HepG2 (cell line): ENCODE data around the gene SLC26A2. TPM values are rescaled to one million over a fixed set of nuclear protein-coding genes. Genes with fewer than 3 reads are reported as not detected.

Experiments used
- CBX5 ChIP-seq: sonication (generic); formaldehyde crosslinking; IDR thresholded peaks from 2 replicates; pipeline ENCODE4 v1.4.0; 2020; ENCODE audit warnings: missing genetic modification reagents, borderline replicate concordance
- HBP1 ChIP-seq: IDR thresholded peaks from 2 replicates; pipeline ENCODE4 v1.6.1; 2016; ENCODE audit warnings: low read depth, control low read depth
- HCFC1 ChIP-seq: fragments of 150-350 bp; IDR thresholded peaks from 2 replicates; pipeline ENCODE4 v1.6.1; 2014; ENCODE audit warnings: low read depth, low read length
- HMGXB4 ChIP-seq, 2 experiments: sonication (generic) in 1 of 2; formaldehyde crosslinking in 1 of 2; IDR thresholded peaks; 2 replicates each; pipeline versions ENCODE4 v1.4.0 to v1.6.1; 2018 to 2020; ENCODE audit warnings: missing genetic modification reagents in 2 of 2, borderline replicate concordance in 1 of 2, low read depth in 1 of 2, mild to moderate bottlenecking in 1 of 2, missing biosample characterization in 1 of 2
- MNT ChIP-seq: fragments of 450-650 bp; IDR thresholded peaks from 2 replicates; pipeline ENCODE4 v1.6.1; 2016
- NFKB2 ChIP-seq: sonication (generic); formaldehyde crosslinking; IDR thresholded peaks from 2 replicates; pipeline ENCODE4 v1.4.0; 2020; ENCODE audit warnings: missing genetic modification reagents, borderline replicate concordance
- ONECUT2 ChIP-seq: sonication (generic); formaldehyde crosslinking; IDR thresholded peaks from 2 replicates; pipeline ENCODE4 v1.4.0; 2020; ENCODE audit warnings: missing genetic modification reagents
- PHF8 ChIP-seq: sonication (generic); formaldehyde crosslinking; IDR thresholded peaks from 2 replicates; pipeline ENCODE4 v1.5.0; 2020; ENCODE audit warnings: missing genetic modification reagents
- PLRG1 ChIP-seq: fragments of 450-650 bp; conservative IDR thresholded peaks from 2 replicates; pipeline ENCODE4 v1.6.1; 2016
- PPARG ChIP-seq: conservative IDR thresholded peaks from 2 replicates; pipeline ENCODE4 v1.6.1; 2016; ENCODE audit warnings: missing biosample characterization, missing genetic modification reagents
- RARG ChIP-seq: sonication (generic); formaldehyde crosslinking; IDR thresholded peaks from 2 replicates; pipeline ENCODE4 v1.4.0; 2020; ENCODE audit warnings: low read depth, mild to moderate bottlenecking, missing genetic modification reagents
- TARDBP ChIP-seq: sonication (generic); formaldehyde crosslinking; IDR thresholded peaks from 2 replicates; pipeline ENCODE4 v1.8.0; 2022; ENCODE audit warnings: mild to moderate bottlenecking, missing genetic modification reagents
- TCF12 ChIP-seq, 2 experiments: fragments of 450-650 bp in 1 of 2; sonication (generic) in 1 of 2; formaldehyde crosslinking in 1 of 2; IDR thresholded peaks; 2 replicates each; pipeline versions ENCODE4 v1.6.1 to v1.8.0; 2017 to 2022; ENCODE audit warnings: antibody characterized with exemption in 1 of 2, mild to moderate bottlenecking in 1 of 2, missing genetic modification reagents in 1 of 2, moderate library complexity in 1 of 2
- TFDP1 ChIP-seq: IDR thresholded peaks from 2 replicates; pipeline ENCODE4 v1.6.1; 2016; ENCODE audit warnings: missing compliant biosample characterization, missing genetic modification reagents, borderline replicate concordance
- ZFP1 ChIP-seq: IDR thresholded peaks from 2 replicates; pipeline ENCODE4 v1.6.1; 2016
- ZMYM3 ChIP-seq: sonication (generic); formaldehyde crosslinking; IDR thresholded peaks from 2 replicates; pipeline ENCODE4 v1.5.1; 2020; ENCODE audit warnings: mild to moderate bottlenecking, missing genetic modification reagents
- ZNF816 ChIP-seq: sonication (generic); formaldehyde crosslinking; IDR thresholded peaks from 2 replicates; pipeline ENCODE4 v1.8.0; 2022; ENCODE audit warnings: missing genetic modification reagents, mild to moderate bottlenecking, borderline replicate concordance
- ZZZ3 ChIP-seq: sonication (generic); formaldehyde crosslinking; IDR thresholded peaks from 2 replicates; pipeline ENCODE4 v1.4.0; 2020; ENCODE audit warnings: missing genetic modification reagents, mild to moderate bottlenecking, borderline replicate concordance
- polyA plus RNA-seq, 8 experiments: library from polyadenylated mRNA; depleted of rRNA in 3 of 8; stranded (reverse) in 7 of 8; unstranded in 1 of 8; fragments of >200 nt; fragmentation: Illumina TruSeq in 4 of 8; extraction: Trizol in 4 of 8; gene quantifications; 2 replicates each; pipeline versions ENCODE4 v1.2.1 to v1.2.3, GENCODE V29; 2011 to 2016; ENCODE audit warnings: low read depth in 4 of 8, missing spikeins in 1 of 8, mixed read lengths in 1 of 8; ENCODE audit not compliant: insufficient read depth in 1 of 8
- total RNA-seq, 5 experiments: library from RNA; depleted of rRNA; stranded (reverse); fragments of >200 nt; fragmentation: Illumina TruSeq; extraction: Trizol; gene quantifications; 2 replicates each; pipeline ENCODE4 v1.2.3, GENCODE V29; 2016; ENCODE audit warnings: low read depth in 1 of 5
- TF ChIP-seq, protein P1 (sequence below): sonication (generic); formaldehyde crosslinking; IDR thresholded peaks from 2 replicates; pipeline ENCODE4 v1.4.0; 2020; ENCODE audit warnings: mild to moderate bottlenecking, missing genetic modification reagents

Gene SLC26A2
- total and polyA plus RNA-seq, 2 of the 13 experiments (the other 11 are each of a cell fraction or from before 2014, with no cell fraction given): 2.2 to 7.9 TPM

DNA sequence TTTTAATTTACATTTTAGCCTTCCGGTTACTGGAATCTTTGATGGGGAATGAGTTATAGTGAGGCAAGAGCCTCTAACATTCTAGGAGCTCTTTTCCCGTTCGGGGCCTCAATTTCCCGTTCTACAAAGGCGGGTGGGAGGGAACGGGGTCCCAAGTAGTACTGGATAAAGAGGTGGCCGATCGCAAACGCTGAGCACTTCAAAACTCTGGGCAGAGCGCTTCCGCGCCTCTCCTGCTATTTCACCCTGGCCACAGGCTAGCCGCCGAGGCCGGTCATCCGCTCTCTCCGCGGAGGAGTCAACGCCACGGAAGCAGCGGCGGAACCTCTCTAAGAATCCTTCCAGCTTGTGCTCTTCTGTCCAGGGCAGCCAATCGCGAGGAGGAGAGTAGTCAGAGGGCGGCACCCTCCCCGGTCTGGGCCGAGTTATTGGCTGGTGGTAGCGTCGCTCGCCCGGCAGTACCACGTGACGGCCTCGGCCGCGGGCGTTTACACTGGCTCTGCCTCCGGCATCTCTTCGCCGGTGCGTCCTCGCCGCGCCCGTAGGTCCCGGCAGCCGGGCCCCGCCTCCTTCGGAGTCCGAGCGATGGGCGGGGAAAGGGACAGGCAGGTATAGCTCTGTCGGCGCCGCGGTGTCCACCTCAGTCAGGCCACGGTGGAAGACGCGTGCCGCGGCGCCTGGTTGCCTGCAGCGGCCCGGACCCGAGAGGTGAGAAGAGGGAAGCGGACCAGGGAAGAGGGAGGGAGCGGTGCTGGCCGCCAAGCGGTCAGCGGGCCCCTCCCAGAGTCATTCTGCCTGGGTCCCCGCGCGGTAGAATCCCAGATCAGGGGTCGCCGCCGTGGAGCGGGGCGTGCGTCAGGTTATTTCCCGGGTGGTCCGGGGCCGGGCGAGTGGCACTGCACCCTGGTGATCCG, at the start of gene SLC26A2 (continued):
- TF ChIP-seq CBX5 (CRISPR knock-in tag): no peak
- TF ChIP-seq PPARG: no peak
- TF ChIP-seq, protein P1, sequence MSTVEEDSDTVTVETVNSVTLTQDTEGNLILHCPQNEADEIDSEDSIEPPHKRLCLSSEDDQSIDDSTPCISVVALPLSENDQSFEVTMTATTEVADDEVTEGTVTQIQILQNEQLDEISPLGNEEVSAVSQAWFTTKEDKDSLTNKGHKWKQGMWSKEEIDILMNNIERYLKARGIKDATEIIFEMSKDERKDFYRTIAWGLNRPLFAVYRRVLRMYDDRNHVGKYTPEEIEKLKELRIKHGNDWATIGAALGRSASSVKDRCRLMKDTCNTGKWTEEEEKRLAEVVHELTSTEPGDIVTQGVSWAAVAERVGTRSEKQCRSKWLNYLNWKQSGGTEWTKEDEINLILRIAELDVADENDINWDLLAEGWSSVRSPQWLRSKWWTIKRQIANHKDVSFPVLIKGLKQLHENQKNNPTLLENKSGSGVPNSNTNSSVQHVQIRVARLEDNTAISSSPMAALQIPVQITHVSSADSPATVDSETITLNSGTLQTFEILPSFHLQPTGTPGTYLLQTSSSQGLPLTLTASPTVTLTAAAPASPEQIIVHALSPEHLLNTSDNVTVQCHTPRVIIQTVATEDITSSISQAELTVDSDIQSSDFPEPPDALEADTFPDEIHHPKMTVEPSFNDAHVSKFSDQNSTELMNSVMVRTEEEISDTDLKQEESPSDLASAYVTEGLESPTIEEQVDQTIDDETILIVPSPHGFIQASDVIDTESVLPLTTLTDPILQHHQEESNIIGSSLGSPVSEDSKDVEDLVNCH (CRISPR knock-in tag): no peak
- no peak for TF ChIP-seq ZZZ3
- TF ChIP-seq TCF12 (IDR thresholded peaks at IDR 0.05): no peak
- peak; percentile 66; the same call in 1 of the 2 replicates for TF ChIP-seq TCF12 (CRISPR knock-in tag; IDR thresholded peaks at IDR 0.05)
- peak; percentile 82 for TF ChIP-seq PHF8 (CRISPR knock-in tag)
- TF ChIP-seq ONECUT2: no peak
- TF ChIP-seq MNT: no peak
- no peak for TF ChIP-seq ZFP1
- TF ChIP-seq HCFC1: no peak
- peak; percentile 65; the same call in 1 of the 2 replicates for TF ChIP-seq TFDP1 (CRISPR knock-in tag)
- peak; percentile 63; the same call in 1 of the 2 replicates for TF ChIP-seq ZNF816 (CRISPR knock-in tag)
- no peak for TF ChIP-seq RARG (CRISPR knock-in tag)
- TF ChIP-seq HMGXB4 (CRISPR knock-in tag; IDR thresholded peaks at IDR 0.05; ENCODE audit: borderline replicate concordance in 1 of 2, low read depth in 1 of 2): peak; percentile 37 to 73
- peak; percentile 58; the same call in 1 of the 2 replicates for TF ChIP-seq TARDBP (CRISPR knock-in tag)
- peak; percentile 24; the same call in 1 of the 2 replicates for TF ChIP-seq ZMYM3 (CRISPR knock-in tag)
- peak; percentile 60; the same call in 1 of the 2 replicates for TF ChIP-seq NFKB2 (CRISPR knock-in tag)
- TF ChIP-seq PLRG1: no peak
- peak; percentile 30; the same call in 1 of the 2 replicates for TF ChIP-seq HBP1 (CRISPR knock-in tag)
